OCI-LY7 (cell line): ENCODE data around the gene ADGRL2.

ENCODE experiments used
- EZH2phosphoT487 ChIP-seq: fragments of 200-600 bp; sonication (generic); IDR thresholded peaks from 2 replicates; pipeline ENCODE4 v1.6.1; 2018; ENCODE audit warnings: low read depth, borderline replicate concordance, mild to moderate bottlenecking, mixed run types, antibody characterized with exemption, low read length, moderate library complexity, mixed read lengths
- TF ChIP-seq, protein P1 (sequence below): fragments of 200-600 bp; sonication (generic); conservative IDR thresholded peaks from 2 replicates; pipeline ENCODE4 v1.5.1; 2014; ENCODE audit warnings: mild to moderate bottlenecking, antibody characterized with exemption, low read length, moderate library complexity, mixed read lengths

DNA sequence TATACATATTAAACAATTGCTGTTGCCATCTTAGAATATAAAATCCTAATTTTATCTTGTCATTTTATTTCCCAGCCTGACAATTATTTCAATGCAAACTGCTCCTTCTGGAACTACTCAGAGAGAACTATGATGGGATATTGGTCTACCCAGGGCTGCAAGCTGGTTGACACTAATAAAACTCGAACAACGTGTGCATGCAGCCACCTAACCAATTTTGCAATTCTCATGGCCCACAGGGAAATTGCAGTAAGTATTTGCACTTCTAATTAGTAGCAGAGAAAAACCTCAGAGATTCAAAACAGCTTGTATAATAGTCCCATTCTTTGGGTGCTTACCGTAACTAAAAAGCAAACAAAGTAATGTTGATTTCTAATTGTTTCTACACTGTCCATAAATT, 167.2 kb downstream of the ADGRL2 start:
- TF ChIP-seq, protein P1, sequence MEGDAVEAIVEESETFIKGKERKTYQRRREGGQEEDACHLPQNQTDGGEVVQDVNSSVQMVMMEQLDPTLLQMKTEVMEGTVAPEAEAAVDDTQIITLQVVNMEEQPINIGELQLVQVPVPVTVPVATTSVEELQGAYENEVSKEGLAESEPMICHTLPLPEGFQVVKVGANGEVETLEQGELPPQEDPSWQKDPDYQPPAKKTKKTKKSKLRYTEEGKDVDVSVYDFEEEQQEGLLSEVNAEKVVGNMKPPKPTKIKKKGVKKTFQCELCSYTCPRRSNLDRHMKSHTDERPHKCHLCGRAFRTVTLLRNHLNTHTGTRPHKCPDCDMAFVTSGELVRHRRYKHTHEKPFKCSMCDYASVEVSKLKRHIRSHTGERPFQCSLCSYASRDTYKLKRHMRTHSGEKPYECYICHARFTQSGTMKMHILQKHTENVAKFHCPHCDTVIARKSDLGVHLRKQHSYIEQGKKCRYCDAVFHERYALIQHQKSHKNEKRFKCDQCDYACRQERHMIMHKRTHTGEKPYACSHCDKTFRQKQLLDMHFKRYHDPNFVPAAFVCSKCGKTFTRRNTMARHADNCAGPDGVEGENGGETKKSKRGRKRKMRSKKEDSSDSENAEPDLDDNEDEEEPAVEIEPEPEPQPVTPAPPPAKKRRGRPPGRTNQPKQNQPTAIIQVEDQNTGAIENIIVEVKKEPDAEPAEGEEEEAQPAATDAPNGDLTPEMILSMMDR = no peak
- TF ChIP-seq EZH2phosphoT487 = no peak
